Thyroid gland (tissue), 4 donors: ENCODE measurements around the gene MAGI1. TPM values are rescaled to one million over a fixed set of nuclear protein-coding genes. Genes with fewer than 3 reads are reported as not detected.

Source experiments
- DNase-seq, 2 donors: peaks; one replicate each; pipeline ENCODE4 v3.0.0-alpha.2; 2019
- H3K27ac ChIP-seq, 3 donors: fragments of 200-600 bp; sonication (generic); 1 replicate in 2 of 3; 2 replicates in 1 of 3; pipeline ENCODE4 v1.5.1; 2016 to 2019; ENCODE audit warnings: mild to moderate bottlenecking in 1 of 3, moderate library complexity in 1 of 3
- H3K27me3 ChIP-seq: fragments of 200-600 bp; sonication (generic); one replicate; pipeline ENCODE4 v1.5.1; 2019
- H3K36me3 ChIP-seq, 2 donors: fragments of 200-600 bp; sonication (generic); one replicate each; pipeline ENCODE4 v1.5.1; 2016 to 2019
- H3K4me1 ChIP-seq, 2 donors: fragments of 200-600 bp; sonication (generic); one replicate each; pipeline ENCODE4 v1.5.1; 2017 to 2019
- H3K4me3 ChIP-seq, 3 donors: fragments of 200-600 bp; sonication (generic); replicated peaks in 1 of 3; 1 replicate in 2 of 3; 2 replicates in 1 of 3; pipeline ENCODE4 v1.5.1; 2016; ENCODE audit warnings: mild to moderate bottlenecking in 1 of 3
- H3K9me3 ChIP-seq: fragments of 200-600 bp; sonication (generic); one replicate; pipeline ENCODE4 v1.5.1; 2017
- POLR2A ChIP-seq, 2 donors: fragments of 450-650 bp; IDR thresholded peaks; one replicate each; pipeline ENCODE4 v1.6.1; 2017; ENCODE audit warnings: antibody characterized with exemption in 2 of 2, mild to moderate bottlenecking in 2 of 2, moderate library complexity in 1 of 2
- WGBS, 2 donors: methylation state at CpG; one replicate each; pipeline ENCODE4 v1.1.5; 2017; 5-methylcytosine and 5-hydroxymethylcytosine counted together
- intact Hi-C: fragments of 100-400 bp; cut with DNase I; formaldehyde crosslinking; loops from one replicate; pipeline ENCODE4 v1.15.1; 2023
- small RNA-seq: library from RNA; depleted of rRNA; stranded (forward); fragments of <200 nt; gene quantifications from one replicate; pipeline ENCODE3, GENCODE V24; 2016
- total RNA-seq, 4 donors: library from RNA; depleted of rRNA; stranded (reverse); fragments of >200 nt; gene quantifications; one replicate each; pipeline ENCODE4 v1.2.3, GENCODE V29; 2016
- TF ChIP-seq, protein P1 (sequence below), 6 experiments: fragments of 200-600 bp in 3 of 6; fragments of 450-650 bp in 3 of 6; sonication (generic) in 3 of 6; IDR thresholded peaks; one replicate each; pipeline ENCODE4 v1.5.1; 2016 to 2019; ENCODE audit warnings: antibody characterized with exemption in 6 of 6, mild to moderate bottlenecking in 2 of 6, inconsistent platforms in 1 of 6, moderate library complexity in 1 of 6

The MAGI1 gene
- total RNA-seq, 4 donors from 2014 or later: 60.5 to 123 (median 87.5) TPM

DNA sequence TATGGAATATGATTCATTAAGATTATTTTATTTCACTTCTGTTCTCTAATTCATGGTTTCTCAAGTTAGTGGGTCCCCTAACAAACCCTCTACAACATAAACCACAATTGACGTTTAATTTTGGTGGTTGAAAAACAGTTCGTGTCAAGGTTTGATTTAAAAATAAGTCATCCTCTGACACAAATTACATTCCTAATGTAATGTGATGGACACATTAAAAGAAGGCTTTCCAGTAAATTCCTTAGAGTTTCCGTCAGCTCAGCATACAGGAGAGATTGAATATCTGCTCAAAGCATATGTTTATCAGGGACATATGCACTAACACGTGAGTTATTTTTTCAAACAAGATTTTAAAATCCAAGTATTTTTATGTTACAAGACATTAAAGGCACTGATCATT lies 724.4 kb downstream of the MAGI1 start:
- Histone ChIP-seq H3K27ac (no peak overlapping the region), H3K9me3 (no peaks in the 10 kb centered on the region), H3K27me3 (no peaks in the 10 kb centered on the region), H3K36me3 (no peaks in the 10 kb centered on the region), H3K4me3 (no peak overlapping the region), H3K4me1 (peaks cover 10 to 13% of the 10 kb centered on the region in 2 donors)
- intact Hi-C loops: no loop called here
- DNase-seq: no peak
- WGBS, 2 donors: 91 to 94% methylated on average over 4 of the region's 4 CpGs
- no peak for TF ChIP-seq POLR2A (IDR thresholded peaks at IDR 0.05)
- TF ChIP-seq, protein P1, sequence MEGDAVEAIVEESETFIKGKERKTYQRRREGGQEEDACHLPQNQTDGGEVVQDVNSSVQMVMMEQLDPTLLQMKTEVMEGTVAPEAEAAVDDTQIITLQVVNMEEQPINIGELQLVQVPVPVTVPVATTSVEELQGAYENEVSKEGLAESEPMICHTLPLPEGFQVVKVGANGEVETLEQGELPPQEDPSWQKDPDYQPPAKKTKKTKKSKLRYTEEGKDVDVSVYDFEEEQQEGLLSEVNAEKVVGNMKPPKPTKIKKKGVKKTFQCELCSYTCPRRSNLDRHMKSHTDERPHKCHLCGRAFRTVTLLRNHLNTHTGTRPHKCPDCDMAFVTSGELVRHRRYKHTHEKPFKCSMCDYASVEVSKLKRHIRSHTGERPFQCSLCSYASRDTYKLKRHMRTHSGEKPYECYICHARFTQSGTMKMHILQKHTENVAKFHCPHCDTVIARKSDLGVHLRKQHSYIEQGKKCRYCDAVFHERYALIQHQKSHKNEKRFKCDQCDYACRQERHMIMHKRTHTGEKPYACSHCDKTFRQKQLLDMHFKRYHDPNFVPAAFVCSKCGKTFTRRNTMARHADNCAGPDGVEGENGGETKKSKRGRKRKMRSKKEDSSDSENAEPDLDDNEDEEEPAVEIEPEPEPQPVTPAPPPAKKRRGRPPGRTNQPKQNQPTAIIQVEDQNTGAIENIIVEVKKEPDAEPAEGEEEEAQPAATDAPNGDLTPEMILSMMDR (IDR thresholded peaks at IDR 0.05): no peak

DNA sequence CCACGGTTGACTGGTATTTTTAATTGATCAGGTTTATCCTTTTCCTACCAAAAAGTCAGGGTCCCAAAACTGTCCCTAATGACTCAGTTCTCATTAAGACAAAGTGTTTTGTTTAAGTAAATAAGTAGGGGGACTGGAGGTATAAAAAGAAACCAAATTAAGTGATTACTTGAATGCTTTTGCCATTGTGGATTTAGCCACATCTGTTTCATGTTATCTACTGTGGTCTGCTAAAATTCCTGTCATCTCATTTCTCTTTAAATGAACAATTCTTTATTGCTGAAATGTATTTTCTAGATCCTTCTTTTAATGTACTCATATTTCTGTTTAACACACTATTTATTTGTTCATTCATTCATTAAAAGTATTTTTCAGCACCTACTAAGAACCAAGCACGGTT lies 725.1 kb downstream of the MAGI1 start:
- intact Hi-C loops: no loop called here
- TF ChIP-seq, protein P1 (IDR thresholded peaks at IDR 0.05): no peak
- no peak for TF ChIP-seq POLR2A (IDR thresholded peaks at IDR 0.05)
- H3K27ac ChIP-seq: no peak overlapping the region
- no peak overlapping the region for H3K4me3 ChIP-seq
- peaks cover 7 to 12% of the 10 kb centered on the region in 2 donors for H3K4me1 ChIP-seq
- no peak for DNase-seq
- H3K9me3 ChIP-seq: no peaks in the 10 kb centered on the region
- 83 to 86% methylated on average over 2 of the region's 2 CpGs for WGBS, 2 donors
- no peaks in the 10 kb centered on the region for H3K36me3 ChIP-seq
- no peaks in the 10 kb centered on the region for H3K27me3 ChIP-seq

DNA sequence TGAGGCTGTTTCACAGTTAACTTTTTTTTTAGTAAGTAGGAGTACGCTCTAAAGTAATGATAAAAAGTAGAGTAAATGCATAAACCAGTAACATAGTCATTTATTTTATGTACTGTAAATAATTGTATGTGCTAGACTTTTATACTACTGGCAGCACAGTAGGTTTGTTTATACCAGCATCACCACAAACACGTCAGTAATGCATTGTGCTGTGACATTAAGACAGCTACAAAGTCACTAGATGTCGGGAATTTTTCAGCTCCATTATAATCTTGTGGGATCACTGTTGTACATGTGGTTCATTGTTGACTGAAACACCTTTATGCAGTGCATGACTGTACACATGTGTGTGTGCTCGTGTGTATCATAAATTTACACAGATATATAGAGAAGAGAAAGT lies 732.9 kb downstream of the MAGI1 start:
- Histone ChIP-seq H3K9me3 (no peaks in the 10 kb centered on the region), H3K27me3 (no peaks in the 10 kb centered on the region), H3K36me3 (no peaks in the 10 kb centered on the region), H3K4me1 (no peaks in the 10 kb centered on the region), H3K27ac (no peak overlapping the region), H3K4me3 (no peak overlapping the region)
- WGBS, 2 donors: 88 to 94% methylated on average over 4 of the region's 4 CpGs
- DNase-seq: no peak
- TF ChIP-seq POLR2A (IDR thresholded peaks at IDR 0.05): no peak
- TF ChIP-seq, protein P1 (IDR thresholded peaks at IDR 0.05): no peak
- intact Hi-C loops: no loop called here

Small RNAs within 50 kb of the gene (small RNA-seq; reads per million reads assigned to genes)
- gene RF00019: not detected

Other genes with a start within 250 kb of the MAGI1 start
- gene SLC25A26, start 182.1 kb upstream of the MAGI1 start, total RNA-seq: 10 to 100 TPM; 30.9 to 34.7 (median 32.4) TPM